SJSA1 (cell line): Measurements from ENCODE around the gene EPC1. TPM values are rescaled to one million over a fixed set of nuclear protein-coding genes. Genes with fewer than 3 reads are reported as not detected.
"Not testable (repeated sequence)": the region's sequence is repeated elsewhere in the genome, so short reads cannot be mapped to it uniquely, and the experiment has no call there.

Experiments
- DNase-seq, 2 experiments: peaks; one replicate each; pipeline ENCODE4 v3.0.0-alpha.2; 2015 to 2020; ENCODE audit warnings: low spot score in 2 of 2, low read depth in 1 of 2
- H3K27ac ChIP-seq: fragments of 250-450 bp; sonication (Bioruptor Pico); 2 replicates; pipeline ENCODE4 v1.5.1; 2020; ENCODE audit warnings: mild to moderate bottlenecking, moderate library complexity
- H3K27me3 ChIP-seq: fragments of 250-450 bp; sonication (Bioruptor Pico); replicated peaks from 2 replicates; pipeline ENCODE4 v1.5.1; 2020; ENCODE audit warnings: mild to moderate bottlenecking, moderate library complexity
- H3K36me3 ChIP-seq: fragments of 250-450 bp; sonication (Bioruptor Pico); 2 replicates; pipeline ENCODE4 v1.5.1; 2020; ENCODE audit warnings: mild to moderate bottlenecking
- H3K4me1 ChIP-seq: fragments of 250-450 bp; sonication (Bioruptor Pico); replicated peaks from 2 replicates; pipeline ENCODE4 v1.6.1; 2021; ENCODE audit warnings: mild to moderate bottlenecking
- H3K4me3 ChIP-seq: fragments of 250-450 bp; sonication (Bioruptor Pico); 2 replicates; pipeline ENCODE4 v1.5.1; 2020; ENCODE audit warnings: mild to moderate bottlenecking
- H3K9me3 ChIP-seq: fragments of 250-450 bp; sonication (Bioruptor Pico); replicated peaks from 2 replicates; pipeline ENCODE4 v1.5.1; 2020; ENCODE audit warnings: mild to moderate bottlenecking
- total RNA-seq: library from RNA; depleted of rRNA; stranded (reverse); fragments of >200 nt; shearing (Covaris generic); gene quantifications from 2 replicates; pipeline ENCODE4 v1.2.3, GENCODE V29; 2014

EPC1 gene
- total RNA-seq, 1 experiment from 2014 or later: 22.0 TPM

DNA sequence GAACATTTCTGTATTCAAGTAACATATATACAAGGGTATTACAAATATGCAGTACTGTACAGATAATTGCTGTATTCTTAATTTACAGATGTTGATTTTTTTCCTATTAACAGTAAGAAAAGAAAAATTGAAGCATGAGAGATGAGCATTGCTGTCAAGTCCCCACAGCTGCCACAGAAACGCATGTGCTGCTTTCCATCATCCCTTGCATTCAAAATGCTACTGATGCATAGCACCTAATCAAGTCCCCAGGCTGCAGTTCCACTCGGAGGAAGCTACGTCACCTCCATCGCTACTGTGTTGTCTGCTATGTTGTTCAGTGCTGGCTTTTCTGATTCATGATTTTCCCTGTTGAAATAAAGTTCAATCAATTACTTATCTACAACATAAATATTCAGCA lies 78.2 kb downstream of the EPC1 start:
- Histone ChIP-seq H3K27me3 (no peaks in the 10 kb centered on the region), H3K27ac (no peak overlapping the region), H3K4me1 (no peaks in the 10 kb centered on the region), H3K9me3 (no peaks in the 10 kb centered on the region), H3K36me3 (peaks cover 65% of the 10 kb centered on the region), H3K4me3 (no peak overlapping the region)
- no peak for DNase-seq

DNA sequence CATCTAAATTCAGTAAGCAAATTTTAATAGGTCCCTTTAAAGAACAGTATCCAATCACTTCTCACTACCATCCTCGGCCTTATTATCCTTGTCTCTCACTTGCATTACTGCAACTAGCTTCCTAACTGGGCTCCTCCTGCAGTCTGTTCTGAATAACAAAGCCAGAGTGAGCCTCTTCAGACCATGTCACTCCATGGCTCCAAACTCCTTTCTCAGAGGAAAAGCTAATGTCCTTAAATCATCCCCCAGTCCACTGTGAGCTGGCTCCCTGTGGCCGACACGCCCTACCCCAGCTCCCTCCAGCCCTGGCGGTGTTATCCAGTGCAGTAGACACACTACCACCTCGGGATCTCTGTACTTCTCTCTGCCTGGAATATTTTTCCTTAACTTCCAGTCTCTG lies 80.0 kb downstream of the EPC1 start:
- no peak overlapping the region for H3K4me3 ChIP-seq

DNA sequence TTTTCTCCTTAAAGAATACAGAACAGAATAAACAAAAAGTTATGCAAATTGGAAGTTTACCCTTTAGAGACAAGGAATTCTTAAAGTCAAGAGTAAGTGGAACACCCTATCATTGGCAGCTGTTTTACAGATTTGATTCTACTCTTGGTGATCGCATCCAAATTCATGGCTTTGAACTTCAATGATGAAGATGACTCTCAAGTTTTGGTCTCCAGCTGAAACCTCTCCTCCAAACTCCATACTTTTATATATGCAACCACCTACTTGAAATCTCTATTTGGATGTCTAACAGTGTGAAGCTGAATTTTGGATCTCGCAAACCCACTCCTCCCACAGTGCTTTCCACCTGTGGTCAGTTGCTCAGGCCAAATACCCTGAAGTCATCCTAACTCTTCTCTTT lies 80.4 kb downstream of the EPC1 start:
- Histone ChIP-seq H3K27ac (no peak overlapping the region), H3K4me1 (no peaks in the 10 kb centered on the region), H3K36me3 (peaks cover 42% of the 10 kb centered on the region), H3K4me3 (no peak overlapping the region), H3K27me3 (no peaks in the 10 kb centered on the region), H3K9me3 (no peaks in the 10 kb centered on the region)
- no peak for DNase-seq

More for the DNA sequence above, 80.0 kb downstream of the EPC1 start:
- Histone ChIP-seq H3K27me3 (no peaks in the 10 kb centered on the region), H3K27ac (no peak overlapping the region), H3K9me3 (no peaks in the 10 kb centered on the region), H3K4me1 (no peaks in the 10 kb centered on the region), H3K36me3 (peaks cover 47% of the 10 kb centered on the region)
- no peak for DNase-seq

DNA sequence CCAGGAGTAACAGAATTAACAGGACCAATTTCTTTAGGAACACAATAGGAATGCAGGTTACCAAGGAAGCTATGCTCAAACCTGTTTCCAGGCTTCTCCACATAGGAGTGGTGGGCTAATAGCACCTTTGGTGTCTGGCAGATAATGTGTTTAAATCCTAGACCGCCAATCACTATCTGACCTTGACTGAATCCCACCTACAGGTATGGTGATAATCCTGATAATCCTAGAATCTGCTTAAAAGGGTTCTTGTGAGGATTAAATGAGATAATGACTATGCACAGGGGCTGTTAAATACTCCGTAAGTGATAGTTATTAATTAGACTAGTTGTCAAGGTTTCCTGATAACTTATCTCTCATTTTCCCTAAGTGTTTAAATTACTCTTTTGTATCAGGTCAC lies 81.2 kb downstream of the EPC1 start:
- H3K27me3 ChIP-seq: no peaks in the 10 kb centered on the region
- no peak overlapping the region for H3K4me3 ChIP-seq
- no peak overlapping the region for H3K27ac ChIP-seq
- no peak for DNase-seq
- H3K36me3 ChIP-seq: peaks cover 36% of the 10 kb centered on the region
- no peaks in the 10 kb centered on the region for H3K4me1 ChIP-seq
- no peaks in the 10 kb centered on the region for H3K9me3 ChIP-seq

DNA sequence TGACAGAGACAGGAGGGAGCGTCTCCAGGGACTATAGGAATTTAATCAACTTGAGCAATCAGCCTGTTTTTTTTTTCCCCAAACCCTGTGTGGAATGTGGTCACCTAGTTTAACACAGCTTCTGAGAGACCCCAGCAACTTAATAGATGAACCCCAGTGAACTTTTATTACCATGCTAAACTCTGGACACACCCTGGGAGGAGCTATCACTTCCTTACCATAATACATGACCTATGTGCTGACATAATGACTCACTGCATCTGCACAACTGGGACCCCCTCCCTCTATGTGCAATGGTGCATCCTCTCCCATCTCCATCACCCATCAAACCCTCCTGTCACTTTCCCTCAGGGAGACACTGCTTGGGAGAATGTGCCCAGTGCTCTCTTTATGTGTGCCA lies 83.7 kb downstream of the EPC1 start:
- DNase-seq: no peak
- H3K27ac ChIP-seq: no peak overlapping the region
- peaks cover 13% of the 10 kb centered on the region for H3K36me3 ChIP-seq
- no peaks in the 10 kb centered on the region for H3K9me3 ChIP-seq
- H3K4me3 ChIP-seq: no peak overlapping the region
- H3K27me3 ChIP-seq: no peaks in the 10 kb centered on the region
- no peaks in the 10 kb centered on the region for H3K4me1 ChIP-seq

GRCh38 chr10:32259551-32259950 lies 87.4 kb downstream of the EPC1 start:
- Histone ChIP-seq H3K9me3 (no peaks in the 10 kb centered on the region), H3K4me3 (no peak overlapping the region), H3K27me3 (no peaks in the 10 kb centered on the region), H3K27ac (no peak overlapping the region), H3K36me3 (no peaks in the 10 kb centered on the region), H3K4me1 (no peaks in the 10 kb centered on the region)
- no peak for DNase-seq

DNA sequence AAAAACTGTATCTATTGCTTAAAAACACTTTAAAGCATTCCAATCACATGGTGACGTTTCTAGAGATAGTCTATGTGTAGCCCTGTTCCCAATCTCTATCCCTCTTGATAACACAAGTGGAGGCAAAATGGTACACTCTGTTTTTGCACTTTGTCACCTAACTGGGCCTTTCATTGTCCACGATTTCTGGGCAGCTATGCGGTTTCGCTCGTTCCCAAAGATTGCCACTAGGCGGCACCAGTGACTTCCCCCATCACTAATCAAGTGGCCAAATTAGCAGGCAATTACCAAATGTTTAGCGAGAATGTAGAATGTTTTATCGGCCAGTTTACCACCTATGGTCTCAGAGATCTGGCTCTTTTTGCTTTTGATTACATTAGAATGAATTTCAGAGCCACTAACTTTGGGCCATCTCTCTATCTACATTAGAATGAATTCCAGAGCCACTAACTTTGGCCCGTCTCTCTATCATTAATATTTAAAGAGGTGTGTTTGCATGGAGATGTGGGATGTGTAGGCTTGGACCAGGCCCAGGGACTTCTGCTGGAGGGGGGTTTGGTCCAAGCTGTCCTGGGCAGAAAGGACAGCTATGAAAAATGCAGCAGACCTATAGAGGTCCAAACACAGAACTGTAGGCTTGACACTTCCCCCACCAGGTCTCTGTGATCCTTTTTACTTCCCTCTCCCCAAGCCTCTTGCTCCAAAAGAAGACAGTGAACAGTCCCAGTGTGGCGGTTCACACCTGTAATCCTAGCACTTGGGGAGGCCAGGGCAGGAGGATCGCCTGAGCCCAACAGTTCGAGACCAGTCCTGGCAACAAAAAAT lies 90.1 kb downstream of the EPC1 start:
- peak in 1 of 2 experiments; percentile 39 for DNase-seq
- no peak overlapping the region for H3K27ac ChIP-seq
- H3K36me3 ChIP-seq: no peaks in the 10 kb centered on the region
- H3K4me1 ChIP-seq: no peaks in the 10 kb centered on the region
- H3K27me3 ChIP-seq: no peaks in the 10 kb centered on the region
- H3K4me3 ChIP-seq: no peak overlapping the region
- H3K9me3 ChIP-seq: no peaks in the 10 kb centered on the region

GRCh38 chr10:32253821-32254220 lies 93.1 kb downstream of the EPC1 start:
- Histone ChIP-seq H3K4me3 (no peak overlapping the region), H3K27me3 (no peaks in the 10 kb centered on the region), H3K36me3 (no peaks in the 10 kb centered on the region), H3K4me1 (no peaks in the 10 kb centered on the region), H3K9me3 (no peaks in the 10 kb centered on the region), H3K27ac (no peak overlapping the region)
- DNase-seq: no peak

- DNase-seq: no peak
- H3K4me1 ChIP-seq: no peaks in the 10 kb centered on the region
- H3K4me3 ChIP-seq: no peak overlapping the region
- H3K36me3 ChIP-seq: no peaks in the 10 kb centered on the region
- H3K27me3 ChIP-seq: no peaks in the 10 kb centered on the region
- no peak overlapping the region for H3K27ac ChIP-seq
- H3K9me3 ChIP-seq: no peaks in the 10 kb centered on the region
Measured at GRCh38 chr10:32253276-32253675, 93.7 kb downstream of the EPC1 start.

DNA sequence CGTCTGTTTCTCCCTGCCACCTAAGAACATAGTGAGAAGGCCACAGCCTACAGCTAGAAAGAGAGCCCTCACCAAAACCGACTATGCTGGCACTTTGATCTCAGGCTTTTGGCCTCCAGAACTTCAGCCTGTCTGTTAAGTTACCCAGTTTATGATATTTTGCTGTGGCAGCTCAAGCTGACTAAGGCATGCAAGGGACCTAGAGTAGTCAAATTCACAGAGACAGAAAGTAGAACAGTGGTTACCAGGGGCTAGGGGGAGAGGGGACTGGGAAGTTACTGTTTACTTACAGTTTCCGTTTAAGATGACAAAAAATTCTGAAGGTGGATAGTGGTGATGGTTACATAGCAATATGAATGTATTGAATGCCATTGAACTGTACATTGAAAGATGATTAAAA lies 96.5 kb downstream of the EPC1 start:
- H3K36me3 ChIP-seq, H3K4me1 ChIP-seq: not testable (repeated sequence)

GRCh38 chr10:32246685-32247084 lies 100.3 kb downstream of the EPC1 start:
- Histone ChIP-seq H3K36me3 (no peaks in the 10 kb centered on the region), H3K9me3 (no peaks in the 10 kb centered on the region), H3K4me3 (no peak overlapping the region), H3K4me1 (no peaks in the 10 kb centered on the region), H3K27me3 (no peaks in the 10 kb centered on the region), H3K27ac (no peak overlapping the region)
- no peak for DNase-seq

More for the DNA sequence above, 96.5 kb downstream of the EPC1 start:
- not testable (repeated sequence) for H3K27me3 ChIP-seq, DNase-seq, H3K9me3 ChIP-seq, H3K27ac ChIP-seq, H3K4me3 ChIP-seq

GRCh38 chr10:32245760-32246159 lies 101.2 kb downstream of the EPC1 start:
- no peaks in the 10 kb centered on the region for H3K4me1 ChIP-seq
- no peak for DNase-seq
- no peaks in the 10 kb centered on the region for H3K9me3 ChIP-seq
- H3K36me3 ChIP-seq: no peaks in the 10 kb centered on the region
- no peak overlapping the region for H3K27ac ChIP-seq
- no peak overlapping the region for H3K4me3 ChIP-seq
- H3K27me3 ChIP-seq: no peaks in the 10 kb centered on the region

- Histone ChIP-seq H3K9me3 (no peaks in the 10 kb centered on the region), H3K4me1 (no peaks in the 10 kb centered on the region), H3K36me3 (no peaks in the 10 kb centered on the region), H3K27ac (no peak overlapping the region), H3K27me3 (no peaks in the 10 kb centered on the region), H3K4me3 (no peak overlapping the region)
- DNase-seq: no peak
Measured at GRCh38 chr10:32244421-32245207, 102.3 kb downstream of the EPC1 start.

GRCh38 chr10:32244011-32244410 lies 102.9 kb downstream of the EPC1 start:
- no peaks in the 10 kb centered on the region for H3K27me3 ChIP-seq
- no peaks in the 10 kb centered on the region for H3K9me3 ChIP-seq
- H3K27ac ChIP-seq: no peak overlapping the region
- DNase-seq: no peak
- no peaks in the 10 kb centered on the region for H3K4me1 ChIP-seq
- H3K36me3 ChIP-seq: no peaks in the 10 kb centered on the region
- H3K4me3 ChIP-seq: no peak overlapping the region
